ENCODE data around the gene MMAA. TPM values are rescaled to one million over a fixed set of nuclear protein-coding genes. Genes with fewer than 3 reads are reported as not detected.
A peak's percentile ranks its signal among the peaks of the same experiment; 100 is the strongest.
"Not testable (repeated sequence)": the region's sequence is repeated elsewhere in the genome, so short reads cannot be mapped to it uniquely, and the experiment has no call there.

Gene MMAA
- 2.2 TPM for polyA plus RNA-seq (2013, experiment 1 of 2)
- polyA plus RNA-seq (2013, experiment 2 of 2), result 2.5 TPM

DNA sequence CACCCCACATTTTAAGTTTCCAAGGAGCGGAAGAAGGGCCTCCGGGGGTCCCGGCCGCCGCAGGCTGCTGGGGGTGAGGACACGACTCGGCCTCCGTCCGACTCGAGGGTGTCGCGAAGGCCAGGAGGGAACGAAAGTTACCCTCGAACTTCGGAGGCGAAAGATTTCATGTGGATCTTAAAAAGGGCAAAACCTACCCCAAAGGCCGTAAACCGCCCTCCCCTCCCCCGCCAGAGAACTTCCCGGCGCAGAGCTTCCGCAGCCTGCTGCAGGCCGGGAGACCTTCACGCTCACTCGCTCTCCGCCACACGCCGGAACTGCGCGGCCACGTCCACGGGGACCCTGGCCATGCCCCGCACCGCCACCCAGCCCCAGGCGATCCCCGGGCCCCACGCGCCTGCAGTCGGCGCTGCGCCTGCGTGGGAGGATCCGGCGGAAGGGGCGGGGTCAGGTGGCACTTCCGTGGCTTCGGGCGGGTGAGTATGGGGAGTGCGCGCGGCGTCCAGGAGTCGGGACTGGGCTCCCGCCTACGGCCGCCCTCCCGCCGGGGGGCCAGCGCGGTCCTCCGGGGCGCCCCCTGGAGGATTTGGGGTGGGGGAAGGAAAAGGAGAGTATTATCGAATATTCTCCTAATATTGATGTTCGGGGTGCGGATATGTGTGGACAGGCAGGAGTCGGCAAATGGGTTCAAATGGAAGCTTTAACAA lies at the start of gene MMAA:
TSS of gene MMAA (plus strand) at position 454 of the 707 bp plus-strand sequence. CDS start 19,755 bp downstream, outside the sequence.
- Histone ChIP-seq H3K4me2 (ENCODE audit: insufficient read depth, low read length, poor library complexity, severe bottlenecking) (peak within 1 kb of the TSS; percentile 54), H4K91ac (ENCODE audit: low read depth, low read length, poor library complexity) (no peak within 1 kb of the TSS), H4K8ac (ENCODE audit: low read depth, low read length) (no peak within 1 kb of the TSS), H3K4ac (ENCODE audit: low read length) (peak within 1 kb of the TSS; percentile 89), H3K27me3 (ENCODE audit: control insufficient read depth in 3 of 3, insufficient read depth in 3 of 3, low read depth in 1 of 3, low read length in 3 of 3) (no peaks in the 10 kb centered on the region), H3K79me1 (ENCODE audit: low read depth, low read length) (no peaks in the 10 kb centered on the region), H3K9ac (ENCODE audit: low read depth, low read length, poor library complexity) (peak within 1 kb of the TSS; percentile 95), H3K27ac (replicated peaks; ENCODE audit: low read length) (peak within 1 kb of the TSS; percentile 58), H2BK12ac (ENCODE audit: low read length) (no peak within 1 kb of the TSS), H3K36me3 (replicated peaks in 1 of 2; ENCODE audit: control insufficient read depth in 2 of 2, insufficient read depth in 2 of 2, low read length in 2 of 2) (no peaks in the 10 kb centered on the region), H3K9me3 (replicated peaks in 1 of 2; ENCODE audit: control insufficient read depth in 2 of 2, insufficient read depth in 1 of 2, low read depth in 1 of 2, low read length in 2 of 2) (peaks cover 0 to 12% of the 10 kb centered on the region in 2 donors), H2AFZ (ENCODE audit: low read length) (peak within 1 kb of the TSS; percentile 95), H3K18ac (ENCODE audit: low read length) (peak within 1 kb of the TSS; percentile 98), H3K4me1 (ENCODE audit: control insufficient read depth in 2 of 2, insufficient read depth in 1 of 2, low read depth in 1 of 2, low read length in 2 of 2) (peaks cover 0 to 8% of the 10 kb centered on the region in 2 donors), H3K14ac (ENCODE audit: low read length) (peak within 1 kb of the TSS; percentile 82), H2BK120ac (ENCODE audit: low read depth, low read length) (no peak within 1 kb of the TSS), H3K23ac (ENCODE audit: low read depth, low read length, poor library complexity) (peak within 1 kb of the TSS; percentile 100), H2AK5ac (ENCODE audit: low read depth, low read length) (no peak within 1 kb of the TSS), H2BK5ac (ENCODE audit: low read length) (peak within 1 kb of the TSS; percentile 98), H2BK15ac (ENCODE audit: low read length) (no peak within 1 kb of the TSS), H3K4me3 (ENCODE audit: low read length in 2 of 2) (peak within 1 kb of the TSS; percentile 89 to 100)
- peak; percentile 79 for DNase-seq (ENCODE audit: low spot score)
- WGBS, 2 donors (ENCODE audit: extremely low coverage in 2 of 2, insufficient read length in 2 of 2, insufficient replicate concordance in 1 of 2), result no CpG with 5 or more reads among the region's 66 CpGs

DNA sequence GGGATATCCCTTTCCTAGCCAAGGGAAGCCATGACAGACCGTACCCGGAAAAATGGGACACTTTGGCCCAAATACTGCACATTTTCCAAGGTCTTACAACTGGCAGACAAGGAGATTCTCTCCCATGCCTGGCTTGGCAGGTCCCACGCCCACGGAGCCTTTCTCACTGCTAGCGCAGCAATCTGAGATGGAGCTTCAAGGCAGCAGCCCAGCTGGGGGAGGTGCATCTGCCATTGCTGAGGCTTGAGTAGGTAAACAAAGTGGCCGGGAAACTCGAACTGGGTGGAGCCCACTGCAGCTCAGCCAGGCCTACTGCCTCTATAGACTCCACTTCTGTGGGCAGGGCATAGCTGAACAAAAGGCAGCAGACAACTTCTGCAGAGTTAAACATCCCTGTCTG lies 44.6 kb upstream of the MMAA start:
- not testable (repeated sequence) for H2BK15ac ChIP-seq (ENCODE audit: low read length); H3K23ac ChIP-seq (ENCODE audit: low read depth, low read length, poor library complexity); H3K14ac ChIP-seq (ENCODE audit: low read length); H3K4ac ChIP-seq (ENCODE audit: low read length); H4K8ac ChIP-seq (ENCODE audit: low read depth, low read length); H3K79me1 ChIP-seq (ENCODE audit: low read depth, low read length); DNase-seq (ENCODE audit: low spot score); H3K9ac ChIP-seq (ENCODE audit: low read depth, low read length, poor library complexity); H3K27me3 ChIP-seq (ENCODE audit: control insufficient read depth in 3 of 3, insufficient read depth in 3 of 3, low read depth in 1 of 3, low read length in 3 of 3); H3K18ac ChIP-seq (ENCODE audit: low read length); H3K27ac ChIP-seq (replicated peaks; ENCODE audit: low read length); H4K91ac ChIP-seq (ENCODE audit: low read depth, low read length, poor library complexity); H2BK120ac ChIP-seq (ENCODE audit: low read depth, low read length); H3K4me2 ChIP-seq (ENCODE audit: insufficient read depth, low read length, poor library complexity, severe bottlenecking); H3K4me1 ChIP-seq (ENCODE audit: control insufficient read depth in 2 of 2, insufficient read depth in 1 of 2, low read depth in 1 of 2, low read length in 2 of 2); H3K9me3 ChIP-seq (replicated peaks in 1 of 2; ENCODE audit: control insufficient read depth in 2 of 2, insufficient read depth in 1 of 2, low read depth in 1 of 2, low read length in 2 of 2); H3K36me3 ChIP-seq (replicated peaks in 1 of 2; ENCODE audit: control insufficient read depth in 2 of 2, insufficient read depth in 2 of 2, low read length in 2 of 2); H2AK5ac ChIP-seq (ENCODE audit: low read depth, low read length); H2BK5ac ChIP-seq (ENCODE audit: low read length); H2BK12ac ChIP-seq (ENCODE audit: low read length)
- peak overlapping the region; percentile 80 for H2AFZ ChIP-seq (ENCODE audit: low read length)
- peak overlapping the region; percentile 2 to 22 for H3K4me3 ChIP-seq (ENCODE audit: low read length in 2 of 2)
- WGBS, 2 donors (ENCODE audit: extremely low coverage in 2 of 2, insufficient read length in 2 of 2, insufficient replicate concordance in 1 of 2), result no CpG with 5 or more reads among the region's 7 CpGs

GRCh38 chr4:145580906-145581305 lies 38.3 kb upstream of the MMAA start:
- peaks cover 0 to 3% (median 0%) of the 10 kb centered on the region in 3 experiments for H3K27me3 ChIP-seq (ENCODE audit: control insufficient read depth in 3 of 3, insufficient read depth in 3 of 3, low read depth in 1 of 3, low read length in 3 of 3)
- H3K9me3 ChIP-seq (replicated peaks in 1 of 2; ENCODE audit: control insufficient read depth in 2 of 2, insufficient read depth in 1 of 2, low read depth in 1 of 2, low read length in 2 of 2), result no peaks in the 10 kb centered on the region
- H2BK5ac ChIP-seq (ENCODE audit: low read length), result no peak overlapping the region
- no peak overlapping the region for H3K9ac ChIP-seq (ENCODE audit: low read depth, low read length, poor library complexity)
- H3K79me1 ChIP-seq (ENCODE audit: low read depth, low read length), result no peaks in the 10 kb centered on the region
- H3K23ac ChIP-seq (ENCODE audit: low read depth, low read length, poor library complexity), result no peak overlapping the region
- H3K4ac ChIP-seq (ENCODE audit: low read length), result no peak overlapping the region
- H3K27ac ChIP-seq (replicated peaks; ENCODE audit: low read length), result no peak overlapping the region
- H2AFZ ChIP-seq (ENCODE audit: low read length), result no peak overlapping the region
- no peak overlapping the region for H4K91ac ChIP-seq (ENCODE audit: low read depth, low read length, poor library complexity)
- no peaks in the 10 kb centered on the region for H3K4me1 ChIP-seq (ENCODE audit: control insufficient read depth in 2 of 2, insufficient read depth in 1 of 2, low read depth in 1 of 2, low read length in 2 of 2)
- no peaks in the 10 kb centered on the region for H3K36me3 ChIP-seq (replicated peaks in 1 of 2; ENCODE audit: control insufficient read depth in 2 of 2, insufficient read depth in 2 of 2, low read length in 2 of 2)
- no peak overlapping the region for H3K18ac ChIP-seq (ENCODE audit: low read length)
- H3K4me3 ChIP-seq (ENCODE audit: low read length in 2 of 2), result no peak overlapping the region
- DNase-seq (ENCODE audit: low spot score), result no peak
- no peak overlapping the region for H2BK15ac ChIP-seq (ENCODE audit: low read length)
- H3K14ac ChIP-seq (ENCODE audit: low read length), result no peak overlapping the region
- H3K4me2 ChIP-seq (ENCODE audit: insufficient read depth, low read length, poor library complexity, severe bottlenecking), result no peak overlapping the region
- no peak overlapping the region for H4K8ac ChIP-seq (ENCODE audit: low read depth, low read length)
- no CpG with 5 or more reads among the region's 3 CpGs for WGBS, 2 donors (ENCODE audit: extremely low coverage in 2 of 2, insufficient read length in 2 of 2, insufficient replicate concordance in 1 of 2)
- no peak overlapping the region for H2AK5ac ChIP-seq (ENCODE audit: low read depth, low read length)
- H2BK12ac ChIP-seq (ENCODE audit: low read length), result no peak overlapping the region
- H2BK120ac ChIP-seq (ENCODE audit: low read depth, low read length), result no peak overlapping the region

DNA sequence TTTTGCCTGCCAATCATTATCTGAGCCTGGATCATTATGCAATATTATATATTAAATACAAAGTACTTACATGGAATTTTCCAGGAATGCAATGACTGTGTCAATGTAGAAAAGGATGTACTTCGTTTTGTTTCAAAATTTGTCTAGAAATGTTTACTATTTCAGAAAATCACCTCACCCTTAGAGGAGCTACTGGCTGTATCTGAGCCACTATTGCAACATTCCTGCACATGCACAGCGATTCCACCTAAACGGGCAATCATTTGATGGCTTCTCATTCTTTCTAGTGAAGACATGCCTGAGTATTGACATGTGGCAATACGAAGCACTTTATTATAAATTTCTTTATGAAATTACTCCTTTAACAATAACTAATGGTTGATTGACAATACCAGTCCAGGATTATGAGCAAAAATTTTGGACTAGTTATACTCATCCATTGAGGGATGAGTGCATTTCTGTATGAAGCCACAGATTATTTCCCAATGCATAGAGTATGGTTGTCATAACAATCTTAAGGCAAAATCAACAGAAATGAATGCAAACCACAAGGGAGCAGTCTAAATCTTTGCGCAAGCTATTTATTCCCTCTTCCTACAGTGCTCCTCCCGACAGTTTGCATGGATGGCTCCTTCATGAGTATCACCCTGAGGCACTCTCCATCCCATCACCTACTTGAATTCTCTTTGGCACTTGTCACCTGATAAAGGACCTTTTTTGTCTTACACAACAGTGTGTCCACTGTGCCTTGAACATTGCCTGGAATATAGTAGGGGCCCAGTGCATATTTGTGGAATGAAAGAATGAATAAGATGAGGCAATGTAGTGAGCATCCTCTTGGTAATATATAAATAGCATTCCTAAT lies 35.8 kb upstream of the MMAA start:
- Histone ChIP-seq H3K14ac (ENCODE audit: low read length) (no peak overlapping the region), H3K36me3 (replicated peaks in 1 of 2; ENCODE audit: control insufficient read depth in 2 of 2, insufficient read depth in 2 of 2, low read length in 2 of 2) (no peaks in the 10 kb centered on the region), H3K4me3 (ENCODE audit: low read length in 2 of 2) (no peak overlapping the region), H2BK120ac (ENCODE audit: low read depth, low read length) (no peak overlapping the region), H4K8ac (ENCODE audit: low read depth, low read length) (no peak overlapping the region), H3K9me3 (replicated peaks in 1 of 2; ENCODE audit: control insufficient read depth in 2 of 2, insufficient read depth in 1 of 2, low read depth in 1 of 2, low read length in 2 of 2) (no peaks in the 10 kb centered on the region), H3K79me1 (ENCODE audit: low read depth, low read length) (no peaks in the 10 kb centered on the region), H3K9ac (ENCODE audit: low read depth, low read length, poor library complexity) (no peak overlapping the region), H2AK5ac (ENCODE audit: low read depth, low read length) (no peak overlapping the region), H2BK12ac (ENCODE audit: low read length) (no peak overlapping the region), H2BK5ac (ENCODE audit: low read length) (no peak overlapping the region), H3K18ac (ENCODE audit: low read length) (no peak overlapping the region), H2BK15ac (ENCODE audit: low read length) (no peak overlapping the region), H3K27me3 (ENCODE audit: control insufficient read depth in 3 of 3, insufficient read depth in 3 of 3, low read depth in 1 of 3, low read length in 3 of 3) (peaks cover 0 to 7% (median 0%) of the 10 kb centered on the region in 3 experiments), H3K4ac (ENCODE audit: low read length) (no peak overlapping the region), H3K23ac (ENCODE audit: low read depth, low read length, poor library complexity) (no peak overlapping the region), H3K4me2 (ENCODE audit: insufficient read depth, low read length, poor library complexity, severe bottlenecking) (no peak overlapping the region), H2AFZ (ENCODE audit: low read length) (no peak overlapping the region), H4K91ac (ENCODE audit: low read depth, low read length, poor library complexity) (no peak overlapping the region), H3K4me1 (ENCODE audit: control insufficient read depth in 2 of 2, insufficient read depth in 1 of 2, low read depth in 1 of 2, low read length in 2 of 2) (no peaks in the 10 kb centered on the region), H3K27ac (replicated peaks; ENCODE audit: low read length) (no peak overlapping the region)
- DNase-seq (ENCODE audit: low spot score), result no peak
- WGBS, 2 donors (ENCODE audit: extremely low coverage in 2 of 2, insufficient read length in 2 of 2, insufficient replicate concordance in 1 of 2), result no CpG with 5 or more reads among the region's 6 CpGs

All from neuronal stem cell (in vitro differentiated cells).